GM18505 (cell line): Measurements from ENCODE around the gene DTX1.

Source experiments
- ATAC-seq: cut with Tn5 transposase; IDR thresholded peaks from one replicate; pipeline ENCODE4 v1.9.1; 2021; ENCODE audit not compliant: unreplicated experiment
- POLR2A ChIP-seq: IDR thresholded peaks from 4 replicates; pipeline ENCODE4 v1.6.1; 2011; ENCODE audit warnings: borderline replicate concordance; ENCODE audit not compliant: insufficient read depth, insufficient read length; ENCODE audit errors: extremely low read depth

Gene DTX1

DNA sequence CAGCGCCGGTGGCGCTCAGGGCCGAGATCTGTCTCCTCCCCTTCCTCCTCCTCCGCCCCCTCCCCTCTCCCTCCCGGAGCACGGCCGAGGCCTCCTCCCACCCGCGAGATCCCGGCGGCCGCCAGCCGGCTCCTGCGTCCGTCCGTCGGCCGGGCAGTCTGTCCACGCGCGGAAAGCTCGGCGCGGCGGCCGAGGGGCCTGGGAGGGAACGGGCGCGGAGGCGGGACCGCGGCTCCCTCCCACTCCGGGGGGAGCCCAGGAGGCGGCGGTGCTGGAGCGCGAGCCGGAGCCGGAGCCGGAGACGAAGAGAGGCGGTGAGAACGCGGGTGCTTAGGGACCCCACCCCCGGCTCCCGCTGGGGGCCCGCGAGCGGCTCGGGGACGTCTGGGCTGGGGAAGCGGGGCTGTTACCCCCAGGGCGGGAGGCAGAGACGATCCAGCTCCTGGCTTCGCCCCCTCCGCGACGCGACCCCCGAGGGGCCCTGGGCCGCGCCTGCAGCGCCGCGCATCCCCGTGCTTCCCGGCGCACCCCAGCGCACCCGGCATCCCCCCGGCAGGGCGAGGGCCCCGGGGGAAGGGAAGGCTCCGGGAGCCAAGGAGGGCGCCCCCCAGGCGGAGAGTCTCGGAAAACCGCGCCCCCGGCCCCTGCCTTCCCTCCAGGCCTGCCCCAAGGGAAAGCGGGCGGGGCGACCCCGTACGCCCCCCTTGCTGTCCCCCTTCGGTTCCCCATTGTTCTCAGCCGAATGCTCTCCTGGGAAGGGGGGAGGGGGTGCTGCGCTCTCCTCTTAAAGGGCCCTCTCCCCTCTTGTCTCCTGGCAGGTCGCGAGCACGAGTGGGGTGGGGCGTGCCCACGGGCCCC, at the start of gene DTX1:
TSS of gene DTX1 (plus strand) at position 100 of the 858 bp plus-strand sequence. CDS start 1,463 bp downstream, outside the sequence.
- no peak for ATAC-seq
- TF ChIP-seq POLR2A = no peak

DNA sequence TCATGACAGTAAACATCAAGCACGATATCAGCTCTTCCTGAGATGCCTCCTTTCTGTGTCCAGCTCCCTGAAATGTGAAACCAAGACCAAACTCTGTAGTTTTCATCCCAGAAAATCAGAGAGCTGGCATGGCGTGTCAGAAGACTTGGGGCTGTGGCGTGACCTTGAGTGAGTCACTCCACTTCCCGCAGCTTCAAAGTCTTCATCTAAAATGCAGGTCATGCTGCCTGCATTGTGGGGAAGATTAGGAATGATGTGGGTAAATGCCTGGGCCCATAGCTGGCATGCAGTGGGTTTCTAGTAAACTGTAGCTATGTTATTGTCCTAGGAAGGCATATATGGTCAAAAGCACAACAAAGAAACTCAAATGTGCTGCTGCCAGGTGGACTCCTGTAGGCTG, 49.4 kb upstream of the DTX1 start:
- no peak for TF ChIP-seq POLR2A
- ATAC-seq = no peak

DNA sequence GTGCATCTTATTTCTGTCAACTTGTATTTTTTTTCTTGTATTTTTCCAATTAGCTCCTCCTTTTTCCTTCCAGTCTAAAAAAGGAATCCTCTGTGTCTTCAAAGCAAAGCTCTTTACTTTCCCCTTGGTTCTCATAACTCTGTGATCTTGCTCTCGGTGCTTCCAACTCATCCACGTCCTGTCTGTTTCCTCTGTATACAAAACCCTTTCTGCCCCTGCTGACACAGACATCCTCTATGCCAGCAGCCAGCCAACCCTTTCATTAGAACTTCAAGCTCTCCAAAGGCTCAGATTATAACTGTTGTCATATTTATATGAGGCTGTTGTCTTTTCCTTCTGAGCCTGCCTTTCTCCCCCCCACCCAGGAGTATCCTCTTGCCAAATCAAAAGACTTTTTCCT, 45.8 kb upstream of the DTX1 start:
- no peak for ATAC-seq
- TF ChIP-seq POLR2A = no peak

DNA sequence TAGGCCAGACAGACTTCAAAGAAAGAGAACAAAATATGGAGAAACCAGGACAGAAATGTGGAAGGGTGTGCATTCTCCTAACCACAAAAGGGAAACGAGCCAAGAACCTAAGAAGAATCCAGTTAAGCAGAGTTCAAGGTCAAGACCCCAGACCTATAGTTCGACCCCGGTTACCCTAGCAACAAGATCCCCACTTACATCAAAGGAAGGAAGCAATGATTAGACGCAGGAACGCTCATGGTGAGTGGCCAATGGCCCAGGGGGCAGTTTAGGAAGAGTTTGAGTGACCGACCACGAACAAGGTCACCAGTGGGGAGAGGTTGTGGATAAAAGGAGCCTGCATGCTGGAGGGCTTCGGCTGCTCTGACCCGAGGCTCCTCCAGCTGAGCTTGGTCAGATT, 42.0 kb upstream of the DTX1 start:
- TF ChIP-seq POLR2A = no peak
- no peak for ATAC-seq

DNA sequence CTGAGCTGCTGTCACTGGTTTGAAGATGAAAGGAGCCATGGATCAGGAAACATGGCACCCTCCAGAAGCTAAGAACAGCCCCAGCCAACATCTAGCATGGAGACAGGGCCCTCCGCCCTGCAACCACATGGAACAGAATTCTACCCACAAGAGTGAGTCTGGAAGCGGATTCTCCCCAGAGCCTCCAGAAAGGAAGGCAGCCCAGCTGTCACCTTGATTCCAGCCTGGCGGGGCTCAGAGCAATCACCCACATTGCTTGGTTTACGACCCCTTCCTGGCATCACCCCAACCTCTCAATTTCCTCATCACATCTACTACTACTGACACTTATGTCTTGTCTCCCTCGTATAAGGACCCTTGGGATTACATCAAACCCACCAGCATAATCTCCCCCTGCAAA, 39.7 kb upstream of the DTX1 start:
- no peak for ATAC-seq
- no peak for TF ChIP-seq POLR2A

DNA sequence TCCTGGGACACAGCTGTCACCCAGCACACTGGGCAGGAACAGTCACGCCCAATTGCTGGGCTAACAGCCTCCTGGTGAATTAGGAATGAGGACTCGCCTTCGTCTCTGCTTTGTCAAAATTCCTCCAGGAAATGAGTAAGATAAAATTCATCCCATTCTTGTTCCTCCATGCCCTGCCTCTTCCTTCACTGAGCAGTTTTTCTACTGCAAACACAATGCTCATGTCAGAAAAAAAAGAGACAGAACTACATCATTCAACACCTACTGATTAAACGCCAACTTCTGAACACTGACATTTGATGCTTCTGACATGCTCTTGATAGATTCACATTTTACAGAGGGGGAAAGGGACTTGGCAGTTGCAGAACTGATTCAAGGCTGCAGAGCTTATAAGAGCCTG, 37.5 kb upstream of the DTX1 start:
- no peak for TF ChIP-seq POLR2A
- ATAC-seq = no peak

DNA sequence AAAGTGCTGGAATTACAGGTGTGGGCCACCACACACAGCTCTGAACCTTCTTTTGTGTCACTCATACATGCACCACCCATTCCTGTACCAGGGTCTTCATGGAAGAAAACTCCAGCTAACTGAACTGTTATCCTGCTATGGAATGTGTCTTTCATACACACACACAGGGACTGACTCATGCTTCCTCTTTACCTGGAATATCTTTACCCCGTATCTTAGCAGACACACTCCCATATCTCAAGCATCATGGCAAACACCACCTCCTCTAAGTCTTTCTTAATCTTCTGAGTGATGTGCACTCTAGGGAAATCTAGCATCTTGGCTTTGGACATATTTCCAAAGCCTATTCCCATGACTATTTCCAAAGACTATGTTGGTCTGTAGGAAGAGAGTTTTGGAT, 35.0 kb upstream of the DTX1 start:
- no peak for ATAC-seq

DNA sequence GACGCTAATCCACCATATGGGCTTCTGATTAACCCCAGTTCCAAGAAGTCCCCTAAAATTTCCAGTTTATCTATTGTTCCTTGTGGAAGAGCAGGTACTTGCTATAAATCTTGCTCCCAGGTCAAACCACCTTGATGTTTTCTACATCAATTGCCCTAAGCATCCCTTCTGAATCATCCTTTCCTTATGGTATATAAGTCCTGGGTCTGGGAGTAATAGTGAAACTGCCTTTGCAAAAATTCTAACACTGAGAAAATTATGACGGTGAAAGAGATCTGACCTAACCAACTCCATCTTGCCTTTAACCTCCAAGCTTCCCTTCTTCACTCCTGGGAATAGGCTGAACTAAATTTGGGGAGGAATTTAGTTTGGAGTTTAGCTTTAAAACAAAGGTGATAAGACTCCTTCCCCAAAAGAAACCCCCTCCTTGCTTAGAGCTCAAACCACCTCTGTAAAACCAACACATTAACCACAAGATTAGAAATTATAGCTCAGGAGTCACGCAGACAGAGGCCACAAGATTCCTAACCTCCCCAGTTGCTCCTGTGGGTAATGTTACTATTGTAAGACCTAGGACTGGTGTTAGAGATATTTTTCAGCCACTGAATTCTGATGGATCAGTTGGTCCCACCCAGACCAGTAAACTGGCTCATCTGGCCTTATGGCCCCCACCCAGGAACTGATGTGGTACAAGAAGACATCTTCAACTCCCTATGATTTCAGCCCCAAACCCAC, 33.8 kb upstream of the DTX1 start:
- ATAC-seq = no peak

More for the DNA sequence above, 35.0 kb upstream of the DTX1 start:
- TF ChIP-seq POLR2A = no peak

DNA sequence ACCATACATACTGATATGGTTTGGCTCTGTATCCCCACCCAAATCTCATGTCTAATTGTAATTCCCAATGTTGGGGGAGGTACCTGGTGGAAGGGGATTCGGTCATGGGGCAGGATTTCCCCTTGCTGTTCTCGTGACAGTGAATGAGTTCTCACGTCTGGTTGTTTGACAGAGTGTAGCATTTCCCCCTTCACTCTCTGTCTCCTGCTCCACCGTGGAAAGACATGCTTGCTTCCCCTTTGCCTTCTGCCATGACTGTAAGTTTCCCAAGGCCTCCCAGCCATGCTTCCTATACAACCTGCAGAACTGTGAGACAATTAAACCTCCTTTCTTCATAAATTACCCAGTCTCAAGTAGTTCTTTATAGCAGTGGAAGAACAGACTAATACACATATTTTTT, 28.8 kb upstream of the DTX1 start:
- ATAC-seq = no peak
- no peak for TF ChIP-seq POLR2A

More for the DNA sequence above, 33.8 kb upstream of the DTX1 start:
- no peak for TF ChIP-seq POLR2A

DNA sequence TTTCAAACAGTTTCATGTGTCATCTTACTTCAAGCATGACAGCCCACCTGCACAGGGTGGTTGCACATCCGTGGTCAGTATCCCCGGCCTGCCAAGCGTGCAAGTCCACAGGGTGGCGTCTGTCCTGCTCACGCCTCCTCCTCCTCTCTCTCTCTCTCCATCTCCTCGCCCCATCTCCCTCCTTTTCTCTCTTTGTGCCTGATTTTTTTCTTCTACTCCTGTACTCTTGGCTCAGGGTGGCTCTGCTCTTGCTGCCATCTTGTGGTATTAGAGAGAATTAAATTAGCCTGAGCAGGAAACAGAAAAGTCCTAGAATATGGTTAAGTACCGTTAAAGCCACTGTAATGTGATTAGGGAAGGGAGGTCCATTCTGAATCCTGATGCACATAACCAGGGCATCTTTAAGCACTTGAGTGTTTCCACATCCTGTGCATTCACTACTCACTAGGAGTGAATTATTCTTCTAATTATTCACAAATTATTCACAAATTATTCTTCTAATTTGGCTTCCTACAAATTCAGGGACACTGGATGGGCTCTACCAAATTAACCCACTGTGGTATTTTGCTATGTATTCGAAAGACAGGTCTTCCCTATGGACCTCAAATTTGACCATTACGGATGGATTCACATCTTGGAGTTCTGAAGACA, 25.5 kb upstream of the DTX1 start:
- TF ChIP-seq POLR2A = no peak
- ATAC-seq = no peak

DNA sequence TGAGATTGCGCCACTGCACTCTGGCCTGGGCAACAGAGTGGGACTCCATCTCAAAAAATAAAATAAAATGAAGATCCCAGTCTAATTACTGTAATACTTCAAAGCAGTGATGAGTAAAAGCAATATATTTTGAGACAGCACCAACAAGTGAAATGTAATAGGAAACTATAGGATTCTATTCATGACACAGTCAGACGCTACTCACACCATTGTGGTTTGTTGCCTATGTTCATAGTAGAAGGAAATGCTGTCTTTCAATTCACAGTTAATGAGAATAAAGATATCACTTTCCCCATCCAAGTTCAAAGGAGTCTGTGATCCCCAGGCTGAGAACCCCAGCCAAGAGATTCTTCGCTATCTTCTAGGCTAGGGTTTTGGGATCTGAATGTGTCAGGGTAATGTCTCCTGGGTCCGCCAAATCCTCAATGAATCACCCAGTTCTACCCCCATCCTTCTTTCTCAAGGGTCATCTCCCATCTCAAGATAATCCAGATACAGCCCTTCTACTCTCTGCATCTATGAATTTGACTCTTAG, 16.6 kb upstream of the DTX1 start:
- ATAC-seq = no peak
- no peak for TF ChIP-seq POLR2A

DNA sequence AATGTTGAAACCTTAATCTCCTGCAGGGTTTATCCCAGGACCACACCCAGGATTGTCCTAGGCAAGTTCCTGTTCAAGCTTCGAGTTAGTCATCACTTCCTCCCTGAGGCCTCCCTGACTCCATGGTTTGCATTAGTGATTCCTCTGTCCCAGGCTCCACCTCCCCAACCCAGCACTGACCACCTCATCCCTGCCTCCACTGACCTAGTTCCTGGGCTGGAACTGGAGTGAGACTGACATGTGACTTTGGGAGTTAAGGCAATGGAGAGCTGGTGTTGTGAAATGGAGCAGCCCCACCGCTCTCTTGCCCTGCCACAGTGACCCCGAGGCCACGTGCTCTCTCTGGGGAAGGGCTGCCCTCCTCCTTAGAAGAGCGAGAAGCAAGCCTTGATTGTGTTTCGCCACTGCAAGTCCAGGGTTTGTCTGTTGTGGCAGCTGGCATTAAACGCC, 15.8 kb upstream of the DTX1 start:
- ATAC-seq = no peak
- TF ChIP-seq POLR2A = no peak

DNA sequence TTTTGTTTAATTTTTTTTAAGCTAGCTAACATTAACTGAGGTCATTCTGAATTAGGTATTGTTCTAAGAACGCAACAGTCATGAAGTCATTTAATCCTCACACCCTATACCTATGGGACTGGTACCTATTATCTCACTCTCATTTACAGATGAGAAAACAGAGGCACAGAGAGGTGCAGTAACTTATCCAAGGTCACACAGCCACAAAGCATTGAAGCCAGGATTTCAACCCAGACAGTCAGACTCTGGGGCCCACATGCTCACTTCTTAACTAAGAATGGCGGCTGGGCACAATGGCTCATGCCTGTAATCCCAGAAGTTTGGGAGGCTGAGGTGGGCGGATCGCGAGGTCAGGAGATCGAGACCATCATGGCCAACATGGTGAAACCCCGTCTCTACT, 15.0 kb upstream of the DTX1 start:
- TF ChIP-seq POLR2A = no peak
- ATAC-seq = no peak
